Karpas-422 (cell line): Measurements from ENCODE around the gene SLC29A1. TPM values are rescaled to one million over a fixed set of nuclear protein-coding genes. Genes with fewer than 3 reads are reported as not detected.

Experiments used
- DNase-seq: peaks from one replicate; pipeline ENCODE4 v3.0.0-alpha.2; 2015
- H2AFZ ChIP-seq: fragments of 200-600 bp; sonication (generic); 2 replicates; pipeline ENCODE4 v1.6.1; 2014; ENCODE audit warnings: antibody characterized with exemption, low read length, mixed read lengths
- H3K27ac ChIP-seq: fragments of 200-600 bp; sonication (generic); 2 replicates; pipeline ENCODE4 v1.5.1; 2014; ENCODE audit warnings: mild to moderate bottlenecking, low read length, moderate library complexity
- H3K27me3 ChIP-seq: fragments of 200-600 bp; sonication (generic); 2 replicates; pipeline ENCODE4 v1.6.1; 2014; ENCODE audit warnings: low read length, mixed read lengths
- H3K36me3 ChIP-seq: fragments of 200-600 bp; sonication (generic); 2 replicates; pipeline ENCODE4 v1.6.1; 2014; ENCODE audit warnings: low read length, mixed read lengths; ENCODE audit not compliant: insufficient read depth
- H3K4me1 ChIP-seq: fragments of 200-600 bp; sonication (generic); 2 replicates; pipeline ENCODE4 v1.6.1; 2014; ENCODE audit warnings: mild to moderate bottlenecking, low read length, mixed read lengths
- H3K4me2 ChIP-seq: fragments of 200-600 bp; sonication (generic); 2 replicates; pipeline ENCODE4 v1.6.1; 2014; ENCODE audit warnings: low read length, low read depth, mild to moderate bottlenecking; ENCODE audit not compliant: poor library complexity, severe bottlenecking
- H3K4me3 ChIP-seq: fragments of 200-600 bp; sonication (generic); 2 replicates; pipeline ENCODE4 v1.5.1; 2014; ENCODE audit warnings: mild to moderate bottlenecking, antibody characterized with exemption, low read length, mixed read lengths
- H3K79me2 ChIP-seq: fragments of 200-600 bp; sonication (generic); 2 replicates; pipeline ENCODE4 v1.6.1; 2014; ENCODE audit warnings: mild to moderate bottlenecking, low read length, mixed read lengths
- H3K9ac ChIP-seq: fragments of 200-600 bp; sonication (generic); 2 replicates; pipeline ENCODE4 v1.6.0; 2014; ENCODE audit warnings: low read length
- H3K9me2 ChIP-seq: fragments of 200-600 bp; sonication (generic), shearing (Covaris generic); replicated peaks from 2 replicates; pipeline ENCODE4 v1.6.0; 2014; ENCODE audit warnings: mild to moderate bottlenecking, low read length, moderate library complexity; ENCODE audit not compliant: insufficient read depth
- H3K9me3 ChIP-seq: fragments of 300-700, 200-600 bp; sonication (generic); 2 replicates; pipeline ENCODE4 v1.6.1; 2014; ENCODE audit warnings: low read length, mixed read lengths
- H4K20me1 ChIP-seq: fragments of 200-600 bp; sonication (generic); 2 replicates; pipeline ENCODE4 v1.6.1; 2014; ENCODE audit warnings: mild to moderate bottlenecking, antibody characterized with exemption, low read length, low read depth; ENCODE audit not compliant: insufficient read depth
- total RNA-seq: library from RNA; depleted of rRNA; stranded (reverse); fragments of >200 nt; shearing (Covaris generic); gene quantifications from 2 replicates; pipeline ENCODE4 v1.2.3, GENCODE V29; 2014; ENCODE audit warnings: low replicate concordance

Gene SLC29A1
- total RNA-seq, 1 experiment from 2014 or later: 26.9 TPM

DNA sequence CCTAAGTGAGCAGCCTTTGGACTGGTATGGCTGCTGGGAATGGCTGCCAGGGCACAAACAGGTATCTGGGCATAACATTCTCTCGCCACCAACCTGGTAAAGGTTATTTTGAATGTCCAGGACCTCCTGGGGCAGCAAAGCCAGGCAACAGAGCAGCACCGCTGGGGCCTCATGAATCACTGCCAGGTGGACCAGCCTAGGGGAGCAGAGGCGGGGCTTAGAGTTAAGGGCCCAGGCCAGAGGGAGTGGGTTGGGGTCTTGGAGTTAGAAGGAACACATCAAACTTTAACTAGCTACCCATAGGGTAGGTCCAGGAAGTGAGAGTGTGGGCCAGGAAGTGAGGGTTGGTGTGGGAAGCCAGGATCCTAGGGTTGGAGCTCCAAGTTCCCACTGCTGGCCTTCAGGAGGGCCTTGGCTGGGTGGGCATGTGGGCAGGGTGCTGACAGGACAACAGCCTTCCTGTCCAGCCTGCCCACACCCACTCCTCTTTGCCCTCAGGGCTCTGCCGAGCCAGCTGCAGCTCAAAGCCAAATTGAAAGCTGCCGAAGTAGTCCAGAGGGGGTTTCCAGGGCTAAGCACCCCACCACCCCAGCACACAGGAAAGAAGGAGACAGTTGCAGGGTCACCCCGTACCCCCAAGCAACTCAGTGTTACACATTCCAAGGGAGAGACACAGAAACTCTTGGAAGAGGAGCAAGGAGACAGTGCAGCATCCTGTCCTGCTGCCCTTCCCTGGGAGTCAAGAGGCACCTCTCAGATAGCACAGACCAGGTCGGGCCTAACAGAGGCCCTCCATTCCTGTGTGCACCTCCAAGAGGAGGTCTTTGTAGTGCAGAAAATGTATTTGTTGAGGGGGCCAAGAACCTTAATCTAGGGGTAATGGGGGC lies 39.3 kb downstream of the SLC29A1 start:
- Histone ChIP-seq H3K79me2 (peaks cover 32% of the 10 kb centered on the region), H3K27ac (peak overlapping the region; percentile 80), H3K9me3 (no peaks in the 10 kb centered on the region), H3K36me3 (peaks cover 5% of the 10 kb centered on the region; the same call in 1 of the 2 replicates), H3K4me1 (peaks cover 54% of the 10 kb centered on the region), H3K9me2 (no peaks in the 10 kb centered on the region), H4K20me1 (no peaks in the 10 kb centered on the region), H3K4me2 (peak overlapping the region; percentile 97), H3K27me3 (no peaks in the 10 kb centered on the region), H3K4me3 (peak overlapping the region; percentile 75), H3K9ac (peak overlapping the region; percentile 79), H2AFZ (no peak overlapping the region)
- DNase-seq: no peak

DNA sequence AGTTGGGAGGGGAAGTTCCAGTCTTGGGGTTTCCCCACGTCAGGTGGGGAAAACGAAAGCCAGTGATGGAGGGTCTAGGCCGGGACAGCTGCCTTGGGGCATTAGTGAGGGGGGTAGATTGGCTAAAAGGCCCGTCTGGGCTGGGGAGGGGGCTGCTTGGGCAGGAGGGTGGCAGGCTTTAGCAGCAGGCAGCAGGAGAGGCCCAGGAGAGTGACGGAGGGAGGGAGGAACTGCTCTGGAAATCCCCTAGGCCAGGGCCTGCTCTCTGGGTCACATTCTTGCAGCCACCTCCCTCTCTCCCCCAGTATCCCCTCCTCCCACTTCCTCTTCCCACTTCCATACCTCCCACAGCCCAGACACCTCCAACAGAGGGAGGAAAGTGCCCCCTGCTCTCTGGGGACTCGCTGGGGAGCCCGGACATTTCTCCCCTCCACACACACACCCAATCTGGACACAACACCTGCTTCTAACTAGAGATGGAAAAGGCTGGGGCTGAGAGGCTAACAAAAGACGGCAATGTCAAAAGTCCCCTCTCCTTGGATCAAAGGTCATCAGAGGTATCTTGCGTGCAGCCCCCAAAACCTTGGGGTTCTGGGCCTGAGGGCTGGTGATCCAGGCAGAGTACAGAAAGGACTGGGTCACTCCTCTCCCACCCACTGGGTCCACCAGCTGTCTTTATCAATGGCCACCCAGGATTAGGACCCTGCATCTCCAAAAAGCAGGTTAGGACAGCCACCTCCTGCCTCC lies 40.1 kb downstream of the SLC29A1 start:
- Histone ChIP-seq H3K9ac (peak overlapping the region; percentile 79), H3K27me3 (no peaks in the 10 kb centered on the region), H3K79me2 (peaks cover 32% of the 10 kb centered on the region), H3K9me2 (no peaks in the 10 kb centered on the region), H3K9me3 (no peaks in the 10 kb centered on the region), H4K20me1 (no peaks in the 10 kb centered on the region), H3K4me1 (peaks cover 46% of the 10 kb centered on the region), H3K4me3 (peak overlapping the region; percentile 75), H3K4me2 (peak overlapping the region; percentile 97), H3K36me3 (peaks cover 5% of the 10 kb centered on the region; the same call in 1 of the 2 replicates), H3K27ac (peak overlapping the region; percentile 80), H2AFZ (no peak overlapping the region)
- DNase-seq: no peak

DNA sequence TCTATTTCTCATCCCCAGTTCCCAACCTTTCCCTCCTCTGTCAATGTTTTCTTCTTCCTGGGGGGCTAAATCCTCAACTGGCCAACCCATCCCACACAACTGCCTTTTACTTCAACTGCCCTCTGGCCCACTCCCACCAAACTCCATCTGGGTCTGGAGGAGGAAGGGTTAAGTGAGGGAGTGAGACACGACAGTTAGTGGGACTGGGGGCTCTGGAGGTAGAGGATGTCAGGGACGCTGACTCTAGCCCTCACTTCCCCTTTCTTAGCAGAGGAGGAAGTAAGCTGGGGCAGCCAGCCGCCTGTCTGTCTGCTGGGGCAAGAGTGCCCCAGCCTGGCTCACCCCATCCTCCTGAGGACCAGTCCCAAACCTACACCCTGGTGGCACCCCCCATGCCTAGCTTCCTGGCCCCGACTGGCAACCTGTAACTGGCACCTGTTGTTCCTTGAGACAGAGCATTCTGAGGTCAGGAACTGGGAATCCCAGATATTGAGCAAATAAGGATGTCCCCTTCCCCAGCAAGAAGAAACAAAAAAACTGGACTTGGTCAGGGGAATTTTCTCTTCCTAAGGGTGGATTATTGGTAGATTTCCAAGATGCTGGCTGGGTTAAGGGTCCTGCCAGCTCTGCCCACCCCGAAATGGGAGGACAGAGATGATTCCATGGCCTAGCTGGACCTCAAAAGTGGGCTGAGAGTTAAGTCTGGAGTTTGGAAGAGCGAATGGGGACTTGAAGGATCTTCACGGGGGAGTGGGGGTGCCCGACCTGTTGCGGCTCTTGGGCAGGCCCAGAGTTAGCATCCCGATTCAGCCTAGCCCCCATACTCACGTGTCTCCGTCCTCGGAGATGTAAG lies 41.0 kb downstream of the SLC29A1 start:
- Histone ChIP-seq H3K4me2 (peak overlapping the region; percentile 97), H3K9me3 (no peaks in the 10 kb centered on the region), H3K27me3 (no peaks in the 10 kb centered on the region), H3K9me2 (no peaks in the 10 kb centered on the region), H4K20me1 (no peaks in the 10 kb centered on the region), H3K27ac (peak overlapping the region; percentile 80), H3K4me3 (peak overlapping the region; percentile 75), H3K79me2 (peaks cover 32% of the 10 kb centered on the region), H2AFZ (0 out of 2 replicates have a peak overlapping the region, but pooled peaks have one; percentile 38), H3K36me3 (peaks cover 5% of the 10 kb centered on the region; the same call in 1 of the 2 replicates), H3K9ac (peak overlapping the region; percentile 79), H3K4me1 (peaks cover 38% of the 10 kb centered on the region)
- DNase-seq: peak; percentile 93

DNA sequence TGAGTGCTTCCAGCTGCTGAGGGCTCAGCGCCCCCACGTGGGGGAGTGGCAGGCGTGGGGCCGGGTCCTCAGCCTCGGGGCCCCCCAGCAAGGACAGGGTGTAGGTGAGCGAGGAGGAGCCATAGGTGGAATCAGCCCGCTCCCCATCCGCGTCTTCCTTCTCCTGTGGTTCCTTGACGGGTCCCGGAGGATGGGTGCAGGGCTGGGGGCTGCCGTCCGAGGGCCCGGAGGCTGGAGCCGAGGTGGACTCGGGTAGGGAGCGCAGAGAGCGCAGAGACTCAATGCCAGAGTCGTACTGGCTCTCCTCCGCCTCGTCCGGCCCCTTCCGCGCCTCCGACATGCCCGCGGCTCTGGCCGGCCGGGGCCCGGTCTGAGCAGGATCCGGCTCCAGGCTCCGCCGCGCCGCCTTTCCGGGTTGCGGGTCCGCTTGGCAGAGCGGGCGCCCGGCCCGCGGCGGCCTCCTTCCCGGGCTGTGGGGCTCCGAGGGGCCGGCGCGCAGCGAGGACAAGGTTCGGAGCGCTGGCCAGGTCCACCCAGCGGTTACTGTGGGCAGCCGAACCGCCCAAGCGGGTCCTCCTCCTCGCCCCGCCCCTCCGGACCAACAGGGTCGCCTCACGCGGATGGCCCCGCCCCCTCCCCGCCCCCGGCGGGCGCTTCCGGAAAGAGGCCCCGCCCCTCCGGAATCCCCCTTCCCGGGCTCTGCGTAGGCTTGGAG lies 41.8 kb downstream of the SLC29A1 start, which contains the start of gene NFKBIE:
Gene NFKBIE, minus strand, starts transcription at position 545 of the 715 bp plus-strand sequence. Its CDS starts 205 bp downstream, at position 340.
- Histone ChIP-seq H3K27me3 (no peaks in the 10 kb centered on the region), H3K4me1 (peaks cover 38% of the 10 kb centered on the region), H3K9ac (peak within 1 kb of the TSS; percentile 79), H3K9me3 (no peaks in the 10 kb centered on the region), H4K20me1 (0 out of 2 replicates have a peak, but pooled peaks cover 3% of the 10 kb centered on the region), H3K4me2 (peak within 1 kb of the TSS; percentile 97), H3K9me2 (no peaks in the 10 kb centered on the region), H3K27ac (peak within 1 kb of the TSS; percentile 80), H3K79me2 (peaks cover 32% of the 10 kb centered on the region), H3K4me3 (peak within 1 kb of the TSS; percentile 75), H2AFZ (peak within 1 kb of the TSS; percentile 38), H3K36me3 (peaks cover 5% of the 10 kb centered on the region; the same call in 1 of the 2 replicates)
- DNase-seq: peak; percentile 86

DNA sequence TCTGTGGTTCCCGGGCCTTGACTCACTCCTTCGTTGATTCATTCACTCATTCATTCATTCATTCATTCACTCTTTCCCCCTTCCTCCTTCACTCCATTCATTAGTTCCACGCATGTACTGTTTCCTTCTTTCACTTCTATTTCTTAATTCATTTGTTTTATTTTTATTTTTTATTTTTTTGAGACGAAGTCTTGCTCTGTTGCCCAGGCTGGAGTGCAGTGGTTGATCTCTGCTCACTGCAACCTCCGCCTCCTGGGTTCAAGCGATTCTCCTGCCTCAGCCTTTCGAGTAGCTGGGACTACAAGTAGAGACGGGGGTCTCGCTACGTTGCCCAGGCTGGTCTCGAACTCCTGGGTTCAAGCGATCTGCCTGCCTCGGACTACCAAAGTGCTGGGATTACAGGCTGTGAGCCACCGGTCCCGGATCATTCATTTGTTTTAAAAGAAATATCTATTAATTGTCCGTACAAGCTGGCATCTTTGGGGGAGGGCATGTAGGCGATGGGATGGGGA lies 42.4 kb downstream of the SLC29A1 start:
- Histone ChIP-seq H3K27ac (no peak overlapping the region), H3K9me2 (no peaks in the 10 kb centered on the region), H3K79me2 (peaks cover 32% of the 10 kb centered on the region), H3K27me3 (no peaks in the 10 kb centered on the region), H3K4me1 (peaks cover 38% of the 10 kb centered on the region), H3K9ac (peak overlapping the region; percentile 79), H2AFZ (peak overlapping the region; percentile 38; the same call in 1 of the 2 replicates), H3K4me3 (peak overlapping the region; percentile 75), H3K4me2 (peak overlapping the region; percentile 97), H3K36me3 (peaks cover 5% of the 10 kb centered on the region; the same call in 1 of the 2 replicates), H4K20me1 (0 out of 2 replicates have a peak, but pooled peaks cover 3% of the 10 kb centered on the region), H3K9me3 (no peaks in the 10 kb centered on the region)
- DNase-seq: no peak

DNA sequence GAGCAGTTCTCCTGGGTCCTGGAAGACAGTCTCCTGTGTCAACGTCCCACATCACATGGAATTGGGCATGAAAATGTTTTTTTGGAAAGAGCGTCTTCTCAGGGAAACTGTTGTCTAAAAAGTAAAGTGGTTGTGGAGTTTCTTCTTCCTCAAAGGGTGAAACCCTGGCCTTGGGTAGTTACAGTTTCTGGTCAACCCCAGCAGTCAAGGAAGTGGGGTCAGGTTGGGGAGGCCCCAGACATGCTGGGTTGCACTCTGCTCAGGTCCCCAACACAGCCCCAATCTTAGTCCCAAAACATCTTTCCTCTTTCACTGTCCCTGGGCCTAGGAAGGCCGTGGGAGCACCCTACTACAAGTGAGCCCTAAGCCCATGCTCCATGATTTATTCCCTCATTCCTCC lies 43.0 kb downstream of the SLC29A1 start:
- Histone ChIP-seq H3K27me3 (no peaks in the 10 kb centered on the region), H3K4me1 (peaks cover 35% of the 10 kb centered on the region), H3K4me2 (peak overlapping the region; percentile 97), H3K36me3 (peaks cover 1% of the 10 kb centered on the region; the same call in 1 of the 2 replicates), H3K9ac (no peak overlapping the region), H3K27ac (no peak overlapping the region), H3K4me3 (no peak overlapping the region), H3K79me2 (peaks cover 32% of the 10 kb centered on the region), H4K20me1 (0 out of 2 replicates have a peak, but pooled peaks cover 3% of the 10 kb centered on the region), H3K9me2 (no peaks in the 10 kb centered on the region), H3K9me3 (no peaks in the 10 kb centered on the region), H2AFZ (no peak overlapping the region)
- DNase-seq: no peak

DNA sequence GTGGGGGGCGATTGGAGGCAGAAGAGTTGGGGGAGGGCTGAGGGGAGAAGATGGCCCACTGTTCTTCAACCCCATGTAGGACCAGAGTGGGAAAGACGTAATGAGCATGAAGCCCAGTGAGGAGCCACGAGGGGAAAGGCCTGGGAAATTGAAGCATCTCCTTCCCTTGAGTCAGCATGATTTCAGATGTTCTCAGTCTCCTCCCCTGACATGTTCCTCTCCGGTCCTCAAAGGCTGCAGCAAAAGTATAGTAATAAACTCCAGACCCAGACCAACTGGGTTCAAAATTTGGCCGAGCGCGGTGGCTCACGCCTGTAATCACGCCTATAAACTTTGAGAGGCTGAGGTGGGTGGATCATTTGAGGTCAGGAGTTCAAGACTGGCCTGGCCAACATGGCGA lies 43.9 kb downstream of the SLC29A1 start:
- peaks cover 26% of the 10 kb centered on the region for H3K4me1 ChIP-seq
- H3K9me2 ChIP-seq: no peaks in the 10 kb centered on the region
- H3K9me3 ChIP-seq: no peaks in the 10 kb centered on the region
- no peak overlapping the region for H3K4me2 ChIP-seq
- H3K4me3 ChIP-seq: no peak overlapping the region
- peaks cover 26% of the 10 kb centered on the region for H3K79me2 ChIP-seq
- no peaks in the 10 kb centered on the region for H3K27me3 ChIP-seq
- DNase-seq: no peak
- H4K20me1 ChIP-seq: 0 out of 2 replicates have a peak, but pooled peaks cover 3% of the 10 kb centered on the region
- no peak overlapping the region for H2AFZ ChIP-seq
- no peak overlapping the region for H3K27ac ChIP-seq
- H3K36me3 ChIP-seq: no peaks in the 10 kb centered on the region
- H3K9ac ChIP-seq: no peak overlapping the region
